GM12865 (cell line): ENCODE data around the gene AP3D1.
"Not testable (repeated sequence)": the region's sequence is repeated elsewhere in the genome, so short reads cannot be mapped to it uniquely, and the experiment has no call there.

Experiments used
- DNase-seq: peaks from one replicate; pipeline ENCODE4 v3.0.0; 2010; ENCODE audit warnings: low read depth
- H3K4me3 ChIP-seq: 2 replicates; pipeline ENCODE4 v1.5.1; 2011; ENCODE audit warnings: mild to moderate bottlenecking, low read depth, low read length, control low read depth
- TF ChIP-seq, protein P1 (sequence below): IDR thresholded peaks from 2 replicates; pipeline ENCODE4 v1.5.1; 2011; ENCODE audit warnings: low read length, control low read depth, low read depth, inconsistent platforms; ENCODE audit not compliant: insufficient read depth; ENCODE audit errors: missing control alignments

Gene AP3D1

DNA sequence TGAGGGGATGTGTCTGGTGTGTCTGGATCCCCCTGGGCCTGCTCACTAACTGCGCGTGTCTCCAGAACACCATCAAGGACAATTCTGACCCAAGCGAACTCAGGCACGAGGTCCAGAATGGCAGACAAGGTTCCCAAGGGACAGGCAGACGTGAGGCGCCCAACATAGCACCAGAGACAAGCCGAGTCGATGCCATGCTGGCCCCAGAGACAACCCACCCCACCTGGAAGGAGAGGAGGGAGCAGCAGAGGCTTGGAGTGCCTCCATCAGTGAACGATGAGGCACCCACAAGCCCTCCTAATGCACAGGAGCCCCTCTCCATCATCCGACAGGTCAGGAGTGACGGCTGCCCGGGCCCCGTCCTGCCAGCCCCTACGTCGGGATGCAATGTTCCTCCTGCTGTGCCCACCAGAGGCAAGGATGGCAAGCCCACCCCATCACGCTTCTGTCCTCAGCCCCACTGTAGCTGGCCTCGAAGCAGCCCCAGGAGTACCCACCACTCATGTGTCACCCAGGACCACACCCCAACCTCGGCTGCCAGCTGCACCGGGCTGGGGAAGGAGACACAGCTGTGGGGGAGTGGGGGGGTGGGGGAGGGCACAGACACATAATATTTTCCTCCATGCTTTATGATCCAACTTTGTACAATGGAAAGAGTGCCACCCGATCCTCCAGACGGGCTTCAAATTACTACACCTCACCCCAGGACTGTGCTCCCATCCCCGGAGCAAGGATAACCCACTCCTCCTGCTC is 11.8 kb downstream of the AP3D1 start:
- H3K4me3 ChIP-seq: no peak overlapping the region
- DNase-seq: no peak
- TF ChIP-seq, protein P1, sequence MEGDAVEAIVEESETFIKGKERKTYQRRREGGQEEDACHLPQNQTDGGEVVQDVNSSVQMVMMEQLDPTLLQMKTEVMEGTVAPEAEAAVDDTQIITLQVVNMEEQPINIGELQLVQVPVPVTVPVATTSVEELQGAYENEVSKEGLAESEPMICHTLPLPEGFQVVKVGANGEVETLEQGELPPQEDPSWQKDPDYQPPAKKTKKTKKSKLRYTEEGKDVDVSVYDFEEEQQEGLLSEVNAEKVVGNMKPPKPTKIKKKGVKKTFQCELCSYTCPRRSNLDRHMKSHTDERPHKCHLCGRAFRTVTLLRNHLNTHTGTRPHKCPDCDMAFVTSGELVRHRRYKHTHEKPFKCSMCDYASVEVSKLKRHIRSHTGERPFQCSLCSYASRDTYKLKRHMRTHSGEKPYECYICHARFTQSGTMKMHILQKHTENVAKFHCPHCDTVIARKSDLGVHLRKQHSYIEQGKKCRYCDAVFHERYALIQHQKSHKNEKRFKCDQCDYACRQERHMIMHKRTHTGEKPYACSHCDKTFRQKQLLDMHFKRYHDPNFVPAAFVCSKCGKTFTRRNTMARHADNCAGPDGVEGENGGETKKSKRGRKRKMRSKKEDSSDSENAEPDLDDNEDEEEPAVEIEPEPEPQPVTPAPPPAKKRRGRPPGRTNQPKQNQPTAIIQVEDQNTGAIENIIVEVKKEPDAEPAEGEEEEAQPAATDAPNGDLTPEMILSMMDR: no peak

DNA sequence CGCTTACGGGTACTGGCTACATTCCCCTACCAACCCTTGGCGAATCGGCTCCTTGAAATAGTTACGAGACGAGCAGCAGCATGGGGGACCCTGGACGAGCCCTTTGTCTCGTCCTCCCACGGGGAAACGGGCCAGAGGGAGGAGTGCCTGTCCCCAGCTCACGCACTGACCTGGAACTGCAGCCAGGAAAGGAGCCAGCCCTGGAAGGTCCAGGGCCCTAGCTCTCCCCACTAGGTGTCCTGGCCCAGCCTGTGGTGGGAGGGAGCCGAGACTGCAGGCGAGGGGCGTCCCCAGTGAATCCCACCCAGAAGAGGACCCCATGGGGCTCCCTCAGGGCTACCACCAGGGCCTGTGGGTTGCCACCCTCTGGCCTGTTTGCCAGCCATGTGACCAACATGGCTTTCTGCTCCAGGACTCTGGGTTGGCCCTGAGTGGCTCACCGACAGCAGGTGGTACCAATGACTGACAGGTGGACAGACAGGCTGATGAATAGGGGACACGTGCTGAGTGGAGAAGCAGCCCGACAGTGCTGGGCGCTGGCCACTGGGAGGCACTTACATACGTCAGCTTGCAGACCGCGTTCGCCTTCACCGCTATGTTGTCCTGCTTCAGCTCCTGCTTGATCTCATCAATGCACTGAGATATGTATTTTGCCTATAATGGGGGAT is 13.2 kb downstream of the AP3D1 start:
- TF ChIP-seq, protein P1: no peak
- H3K4me3 ChIP-seq: no peak overlapping the region
- no peak for DNase-seq

DNA sequence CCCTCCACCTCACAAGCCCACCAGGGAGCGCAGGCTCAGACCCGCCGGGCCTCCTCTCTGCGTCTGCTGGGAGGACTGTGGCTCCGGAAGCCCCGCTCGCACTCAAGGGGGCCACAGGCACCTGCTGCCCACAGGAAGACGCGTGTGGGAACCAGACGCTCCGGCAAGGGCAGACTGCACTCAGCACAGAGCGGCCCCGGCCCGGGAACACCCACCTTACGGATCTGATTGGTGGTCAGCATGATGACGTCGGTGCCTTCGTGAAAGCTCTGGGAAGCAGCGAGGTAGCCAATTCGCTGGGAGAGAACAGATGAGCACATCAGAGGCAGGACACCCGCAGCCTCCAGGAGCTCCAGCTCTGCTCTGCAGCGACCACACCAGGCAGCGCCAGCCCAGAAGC is 14.6 kb downstream of the AP3D1 start:
- no peak for DNase-seq
- H3K4me3 ChIP-seq: no peak overlapping the region

DNA sequence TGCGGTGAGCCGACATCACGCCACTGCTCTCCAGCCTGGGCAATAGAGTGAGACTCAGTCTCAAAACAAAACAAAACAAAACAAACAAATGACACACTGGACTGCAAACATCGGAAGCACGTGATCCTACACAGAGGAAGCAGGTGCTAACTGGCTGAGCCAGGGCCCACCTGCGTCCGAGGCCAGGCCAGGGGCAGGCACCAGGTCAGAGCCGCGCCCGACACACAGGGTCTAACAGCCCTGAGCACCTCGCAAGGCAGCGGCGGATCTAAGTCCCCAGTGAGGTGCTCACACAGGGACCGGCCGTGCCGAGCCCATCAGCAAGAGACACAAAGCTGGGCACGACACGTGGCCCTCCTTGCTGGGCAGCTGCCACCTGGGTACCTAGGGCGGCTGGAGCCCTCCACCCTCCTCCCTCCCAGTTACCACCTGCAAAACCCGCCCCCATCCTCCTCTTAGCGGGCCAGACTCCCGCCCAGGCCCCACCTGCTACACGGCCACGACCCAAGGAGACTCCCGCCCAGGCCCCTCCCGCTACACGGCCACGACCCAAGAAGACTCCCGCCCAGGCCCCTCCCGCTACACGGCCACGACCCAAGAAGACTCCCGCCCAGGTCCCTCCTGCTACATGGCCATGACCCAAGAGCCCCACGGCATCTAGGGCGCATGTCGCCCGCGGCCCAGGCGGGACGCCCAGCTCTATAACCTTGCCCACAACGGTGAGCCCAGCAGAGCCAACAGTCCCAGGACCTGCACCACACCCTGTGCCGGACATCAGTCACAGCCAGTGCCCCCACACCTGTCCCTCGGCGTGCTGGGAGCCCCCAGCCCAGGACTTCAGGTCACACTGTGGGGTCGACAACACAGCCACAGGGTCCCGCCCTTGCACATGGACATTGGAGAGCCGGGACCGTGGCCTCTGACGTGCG is 15.6 kb downstream of the AP3D1 start:
- H3K4me3 ChIP-seq: no peak overlapping the region
- TF ChIP-seq, protein P1: no peak
- no peak for DNase-seq

More for the DNA sequence above, 14.6 kb downstream of the AP3D1 start:
- TF ChIP-seq, protein P1: no peak

DNA sequence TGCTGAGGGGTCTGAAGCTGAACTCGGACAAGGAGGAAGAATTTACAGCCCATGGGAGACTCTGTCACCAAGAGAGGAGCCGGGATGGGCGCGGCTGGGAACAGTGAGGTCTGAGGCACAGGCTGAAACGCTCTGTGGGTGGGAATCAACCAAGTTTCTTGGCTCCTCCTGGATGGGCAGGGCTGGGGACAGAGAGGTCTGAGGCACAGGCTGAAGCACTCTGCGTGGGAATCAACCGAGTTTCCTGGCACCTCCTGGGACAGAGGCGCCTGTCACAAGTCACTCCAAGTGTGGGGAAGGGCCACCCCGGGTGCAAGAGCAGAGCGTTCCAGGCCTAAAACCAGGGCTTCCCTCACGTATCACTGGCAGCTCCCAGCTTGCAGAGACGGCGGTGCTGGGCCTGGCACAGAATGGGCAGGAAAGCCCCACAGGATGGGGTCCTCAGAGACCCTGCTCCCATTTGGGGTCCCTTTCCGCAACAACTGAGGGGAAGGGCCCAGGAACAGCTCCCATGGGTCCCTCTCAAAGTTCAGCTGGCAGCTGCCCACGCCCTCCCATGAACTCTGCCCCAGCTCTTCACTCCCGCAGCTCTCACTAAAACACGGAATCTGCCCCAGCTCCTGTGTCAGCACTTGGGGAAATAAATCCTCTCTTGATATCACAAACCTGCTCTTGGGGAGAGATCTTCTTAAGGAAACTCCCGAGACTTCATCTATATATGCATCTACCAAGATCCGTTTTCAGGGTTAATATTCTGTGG is 18.5 kb downstream of the AP3D1 start:
- H3K4me3 ChIP-seq: no peak overlapping the region
- TF ChIP-seq, protein P1: no peak
- no peak for DNase-seq

DNA sequence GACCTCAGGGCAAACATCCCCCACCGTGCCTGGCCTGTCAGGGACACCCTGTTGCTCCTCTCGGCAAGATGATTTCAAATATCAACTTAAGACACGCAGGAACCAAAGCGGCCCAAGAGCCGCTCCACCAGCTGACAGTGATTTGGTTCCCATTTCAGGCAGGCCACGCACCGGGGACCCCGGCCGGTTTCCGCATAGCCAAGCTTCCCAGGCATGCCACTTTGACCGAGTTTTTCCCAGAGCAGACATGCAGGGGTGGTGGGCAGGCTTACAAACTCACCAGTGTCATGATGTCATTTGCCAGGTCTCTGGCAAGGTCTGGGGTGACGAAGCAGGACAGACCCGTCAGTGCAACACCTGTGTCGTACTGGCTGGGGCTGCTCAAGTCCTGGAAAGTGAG is 19.2 kb downstream of the AP3D1 start:
- no peak overlapping the region for H3K4me3 ChIP-seq
- no peak for DNase-seq
- TF ChIP-seq, protein P1: no peak

DNA sequence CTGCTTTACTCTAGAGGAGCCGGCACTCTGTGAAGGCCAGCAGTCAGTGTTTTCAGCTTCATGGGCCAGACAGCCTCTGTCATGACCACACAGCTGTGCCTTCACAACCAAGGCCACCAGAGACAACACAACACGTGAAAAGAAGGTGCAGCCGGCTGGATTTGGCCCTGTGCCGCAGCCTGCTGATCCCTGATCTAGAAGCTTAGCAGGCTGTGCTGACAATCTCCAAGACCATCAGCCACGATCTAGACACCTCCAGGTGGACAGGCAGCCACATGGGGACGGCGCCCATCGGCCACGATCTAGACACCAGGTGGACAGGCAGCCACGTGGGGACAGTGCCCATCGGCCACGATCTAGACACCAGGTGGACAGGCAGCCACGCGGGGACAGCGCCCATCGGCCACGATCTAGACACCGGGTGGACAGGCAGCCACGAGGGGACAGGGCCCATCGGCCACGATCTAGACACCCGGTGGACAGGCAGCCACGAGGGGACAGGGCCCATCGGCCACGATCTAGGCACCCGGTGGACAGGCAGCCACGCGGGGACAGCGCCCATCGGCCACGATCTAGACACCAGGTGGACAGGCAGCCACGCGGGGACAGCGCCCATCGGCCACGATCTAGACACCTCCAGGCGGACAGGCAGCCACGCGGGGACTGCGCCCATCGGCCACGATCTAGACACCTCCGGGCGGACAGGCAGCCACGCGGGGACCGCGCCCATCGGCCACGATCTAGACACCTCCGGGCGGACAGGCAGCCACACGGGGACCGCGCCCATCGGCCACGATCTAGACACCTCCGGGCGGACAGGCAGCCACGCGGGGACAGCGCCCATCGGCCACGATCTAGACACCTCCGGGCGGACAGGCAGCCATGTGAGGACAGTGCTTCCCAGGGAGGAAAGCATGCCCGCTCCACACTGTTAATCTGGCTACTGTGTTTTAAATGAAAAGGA is 20.1 kb downstream of the AP3D1 start:
- DNase-seq, H3K4me3 ChIP-seq: not testable (repeated sequence)
